ENCODE data around the gene CHST2.

The CHST2 gene

GRCh38 chr3:143170074-143170473 lies 50.5 kb downstream of the CHST2 start:
- DNase-seq: no peak

- DNase-seq: no peak
These were observed 51.1 kb downstream of the CHST2 start for GRCh38 chr3:143170676-143171075.

DNA sequence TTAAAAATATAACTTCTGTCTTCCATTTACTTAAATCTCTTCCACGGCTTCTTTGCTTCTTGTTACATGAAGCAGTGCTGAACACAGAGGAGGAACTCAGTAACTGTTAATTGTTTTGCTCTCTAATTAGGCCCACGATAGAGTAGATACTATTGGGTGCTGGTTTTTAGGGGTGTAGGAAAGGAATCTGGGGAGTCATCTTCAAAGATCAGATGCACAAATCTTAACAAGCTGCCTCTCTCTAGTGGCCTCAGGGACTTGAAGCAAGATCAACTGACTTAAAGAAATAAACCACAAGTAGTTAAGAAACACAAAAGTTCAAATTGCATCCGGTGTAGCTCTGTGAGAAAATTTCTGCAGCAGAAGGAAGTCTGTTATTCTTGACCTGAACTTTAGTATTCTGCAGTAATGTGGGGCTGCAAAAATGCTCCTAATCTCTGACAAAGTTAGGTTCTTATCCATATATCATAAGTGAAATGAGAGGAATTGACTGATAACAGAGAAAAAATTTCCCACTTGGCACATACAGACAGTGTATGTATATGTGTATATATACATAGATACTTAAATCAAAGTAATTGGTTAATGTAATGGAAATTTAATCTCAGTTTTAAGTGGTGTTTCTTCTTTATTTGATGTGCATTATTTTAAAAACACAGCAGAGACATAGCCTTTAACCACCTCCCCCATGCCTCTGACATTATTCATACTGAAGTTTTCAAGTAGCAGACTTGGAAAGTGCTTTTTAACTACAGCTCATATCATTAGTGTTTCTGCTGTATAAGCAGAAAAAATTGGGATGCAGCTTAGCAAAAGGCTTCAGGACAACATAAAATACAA lies 51.8 kb downstream of the CHST2 start:
- no peak for DNase-seq

- DNase-seq: no peak
These were observed 52.7 kb downstream of the CHST2 start for GRCh38 chr3:143172062-143172794.

DNA sequence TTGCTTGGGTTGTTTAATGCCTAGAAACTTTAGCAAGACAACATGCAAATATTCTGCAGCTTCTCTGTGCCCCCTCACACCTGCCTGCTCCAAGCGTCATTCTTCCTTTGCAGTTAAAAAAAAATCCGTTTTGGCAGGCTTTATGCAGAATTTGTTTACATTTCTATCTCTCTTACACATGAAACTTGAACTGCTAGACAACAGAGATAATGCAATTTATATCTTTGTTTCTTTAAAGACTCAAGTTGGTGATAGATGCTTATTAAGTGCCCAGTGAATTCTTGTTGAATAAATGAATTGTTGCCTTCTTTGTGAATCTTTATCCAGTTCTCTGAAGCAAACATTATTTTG lies 53.2 kb downstream of the CHST2 start:
- DNase-seq: no peak

- no peak for DNase-seq
These were observed 53.7 kb downstream of the CHST2 start for GRCh38 chr3:143173242-143173641.

Data from NCI-H1092 (cell line).